GM12878 (cell line): Measurements from ENCODE around the gene BRME1. TPM values are rescaled to one million over a fixed set of nuclear protein-coding genes. Genes with fewer than 3 reads are reported as not detected.

ENCODE experiments used
- ATAC-seq: fragments of 200-7000 bp; cut with Tn5 transposase; 3 replicates; pipeline ENCODE4 v1.9.1; 2020; ENCODE audit warnings: mild to moderate bottlenecking, moderate library complexity
- BruUV-seq: library from RNA; stranded (reverse); fragments of 400-500 nt; replicated peaks from 2 replicates; lab custom pipeline; 2021; lab: Mats Ljungman, UMichigan
- CTCF ChIA-PET: fragments of 300-600 bp; sonication (Branson Sonifier 250); formaldehyde crosslinking; extraction: SDS; loops from one replicate; lab custom pipeline; 2021; ENCODE audit warnings: inconsistent platforms; lab: Yijun Ruan, JAX
- POLR2A ChIA-PET: fragments of 350-600 bp; formaldehyde crosslinking; extraction: SDS; loops from one replicate; lab custom pipeline; 2021; ENCODE audit warnings: inconsistent platforms; lab: Charles Lee
- RAD21 ChIA-PET: fragments of 300-600 bp; sonication (Branson Sonifier 250); formaldehyde crosslinking; loops from one replicate; lab custom pipeline; 2023; ENCODE audit warnings: antibody characterized with exemption; ENCODE audit not compliant: unreplicated experiment; lab: Charles Lee
- SMC1A ChIA-PET: fragments of 300-600 bp; sonication (Branson Sonifier 250); formaldehyde crosslinking; loops from one replicate; lab custom pipeline; 2023; ENCODE audit not compliant: unreplicated experiment, uncharacterized antibody; lab: Charles Lee
- DNase-seq: peaks from one replicate; pipeline ENCODE4 v3.0.0-alpha.2; 2011; ENCODE audit warnings: low read depth, low spot score
- FAIRE-seq: peaks from 3 replicates; lab custom pipeline; 2011; peaks lifted over from hg19 to GRCh38; lab: Jason Lieb, UNC
- H2AFZ ChIP-seq: 2 replicates; pipeline ENCODE4 v1.6.0; 2011; ENCODE audit warnings: low read depth, low read length, control low read depth; ENCODE audit not compliant: control insufficient read depth
- H3K27ac ChIP-seq: 2 replicates; pipeline ENCODE4 v1.5.1; 2011; ENCODE audit warnings: control low read depth; ENCODE audit not compliant: control insufficient read depth, insufficient read depth
- H3K27me3 ChIP-seq, 2 experiments: replicated peaks in 1 of 2; 2 replicates each; pipeline versions ENCODE4 v1.6.0 to v1.6.1; 2011; ENCODE audit warnings: low read length in 1 of 2; ENCODE audit not compliant: control insufficient read depth in 2 of 2, insufficient read depth in 2 of 2
- H3K36me3 ChIP-seq, 2 experiments: 2 replicates each; pipeline ENCODE4 v1.5.1; 2011; ENCODE audit warnings: low read length in 1 of 2; ENCODE audit not compliant: control insufficient read depth in 2 of 2, insufficient read depth in 2 of 2
- H3K4me1 ChIP-seq: 2 replicates; pipeline ENCODE4 v1.6.1; 2011; ENCODE audit warnings: mild to moderate bottlenecking, low read length, moderate library complexity, mixed read lengths; ENCODE audit not compliant: control insufficient read depth, insufficient read depth
- H3K4me2 ChIP-seq: 2 replicates; pipeline ENCODE4 v1.6.0; 2011; ENCODE audit warnings: control low read depth; ENCODE audit not compliant: control insufficient read depth, insufficient read depth
- H3K4me3 ChIP-seq: fragments of 200-600 bp; sonication (generic); 2 replicates; pipeline ENCODE4 v1.5.1; 2016
- H3K79me2 ChIP-seq: 2 replicates; pipeline ENCODE4 v1.6.0; 2011; ENCODE audit warnings: low read length; ENCODE audit not compliant: control insufficient read depth, insufficient read depth
- H3K9ac ChIP-seq: 2 replicates; pipeline ENCODE4 v1.8.0; 2011; ENCODE audit warnings: low read length, control low read depth, mixed read lengths; ENCODE audit not compliant: control insufficient read depth, insufficient read depth
- H3K9me3 ChIP-seq: replicated peaks from 3 replicates; pipeline ENCODE4 v1.5.1; 2011; ENCODE audit warnings: mild to moderate bottlenecking, low read length; ENCODE audit not compliant: control insufficient read depth, insufficient read depth
- H4K20me1 ChIP-seq: 2 replicates; pipeline ENCODE4 v1.6.0; 2011; ENCODE audit not compliant: control insufficient read depth, insufficient read depth
- IRF5 ChIP-seq: fragments of 450-650 bp; IDR thresholded peaks from 2 replicates; pipeline ENCODE4 v1.6.1; 2017; ENCODE audit warnings: borderline replicate concordance
- MEF2B ChIP-seq: fragments of 450-650 bp; IDR thresholded peaks from 2 replicates; pipeline ENCODE4 v1.6.1; 2018; ENCODE audit warnings: mild to moderate bottlenecking, moderate library complexity; ENCODE audit not compliant: partially characterized antibody, poor library complexity, severe bottlenecking
- RBBP5 ChIP-seq: fragments of 200-600 bp; sonication (generic); conservative IDR thresholded peaks from 2 replicates; pipeline ENCODE4 v1.6.1; 2016
- REST ChIP-seq: IDR thresholded peaks from 2 replicates; pipeline ENCODE4 v1.6.1; 2012; ENCODE audit warnings: mild to moderate bottlenecking, low read depth, low read length
- SMAD1 ChIP-seq: fragments of 450-650 bp; IDR thresholded peaks from 2 replicates; pipeline ENCODE4 v1.6.1; 2018; ENCODE audit warnings: mild to moderate bottlenecking, low read depth; ENCODE audit not compliant: partially characterized antibody
- SMC3 ChIP-seq: IDR thresholded peaks from 2 replicates; pipeline ENCODE4 v1.6.1; 2011; ENCODE audit warnings: low read length, improper control_type of control experiment, borderline replicate concordance
- TARDBP ChIP-seq: IDR thresholded peaks from 2 replicates; pipeline ENCODE4 v1.6.1; 2016; ENCODE audit warnings: borderline replicate concordance
- ZBTB40 ChIP-seq: fragments of 450-650 bp; IDR thresholded peaks from 2 replicates; pipeline ENCODE4 v1.6.1; 2016; ENCODE audit warnings: mild to moderate bottlenecking, moderate library complexity, borderline replicate concordance
- WGBS: methylation state at CpG from one replicate; pipeline ENCODE4 v1.1.6; 2016; ENCODE audit warnings: low lambda C conversion rate; ENCODE audit not compliant: insufficient replicate concordance, insufficient coverage; ENCODE audit errors: missing lambda C conversion rate; 5-methylcytosine and 5-hydroxymethylcytosine counted together
- in situ Hi-C: fragments of 300-500 bp; cut with MboI; formaldehyde crosslinking; loops from 9 replicates; pipeline ENCODE4 v1.14.3; 2018; ENCODE audit warnings: mixed read lengths
- intact Hi-C: fragments of 100-400 bp; cut with micrococcal nuclease; formaldehyde crosslinking; loops from one replicate; pipeline ENCODE4 v1.14.2; 2022; ENCODE audit not compliant: unreplicated experiment
- polyA plus RNA-seq, 11 experiments: library from polyadenylated mRNA; depleted of rRNA in 4 of 11; unstranded in 6 of 11; stranded (reverse) in 5 of 11; fragments of >200 nt; fragmentation: Nextera tagmentation in 4 of 11; fragmentation: Illumina TruSeq in 1 of 11; extraction: Ambion mirVana in 4 of 11; extraction: Trizol in 1 of 11; gene quantifications; 1 replicate in 1 of 11; 2 replicates in 10 of 11; pipeline versions ENCODE4 v1.2.1 to v1.2.3, GENCODE V29; 2011 to 2016; ENCODE audit warnings: inconsistent platforms in 2 of 11, missing spikeins in 2 of 11, low read depth in 1 of 11
- total RNA-seq, 4 experiments: library from RNA; depleted of rRNA in 3 of 4; stranded (reverse); fragments of >200 nt in 3 of 4; fragmentation: Illumina TruSeq in 1 of 4; extraction: Trizol in 1 of 4; gene quantifications; 2 replicates each; pipeline versions ENCODE4 v1.2.1 to v1.2.3, GENCODE V29; 2013 to 2021
- TF ChIP-seq, protein P1 (sequence below): IDR thresholded peaks from 2 replicates; pipeline ENCODE4 v1.6.1; 2011; ENCODE audit warnings: borderline replicate concordance, low read depth, mild to moderate bottlenecking, moderate library complexity, mixed read lengths, low read length; ENCODE audit not compliant: insufficient read depth; ENCODE audit errors: extremely low read length
- TF ChIP-seq, protein P2 (sequence below): fragments of 450-650 bp; conservative IDR thresholded peaks from 2 replicates; pipeline ENCODE4 v1.6.1; 2017; ENCODE audit warnings: mild to moderate bottlenecking, moderate library complexity

BRME1 gene
- total and polyA plus RNA-seq, 10 of the 15 experiments (the other 5 are each of a cell fraction or from before 2014, with no cell fraction given): 0.07 to 2.2 (median 1.1) TPM; not detected in 1

DNA sequence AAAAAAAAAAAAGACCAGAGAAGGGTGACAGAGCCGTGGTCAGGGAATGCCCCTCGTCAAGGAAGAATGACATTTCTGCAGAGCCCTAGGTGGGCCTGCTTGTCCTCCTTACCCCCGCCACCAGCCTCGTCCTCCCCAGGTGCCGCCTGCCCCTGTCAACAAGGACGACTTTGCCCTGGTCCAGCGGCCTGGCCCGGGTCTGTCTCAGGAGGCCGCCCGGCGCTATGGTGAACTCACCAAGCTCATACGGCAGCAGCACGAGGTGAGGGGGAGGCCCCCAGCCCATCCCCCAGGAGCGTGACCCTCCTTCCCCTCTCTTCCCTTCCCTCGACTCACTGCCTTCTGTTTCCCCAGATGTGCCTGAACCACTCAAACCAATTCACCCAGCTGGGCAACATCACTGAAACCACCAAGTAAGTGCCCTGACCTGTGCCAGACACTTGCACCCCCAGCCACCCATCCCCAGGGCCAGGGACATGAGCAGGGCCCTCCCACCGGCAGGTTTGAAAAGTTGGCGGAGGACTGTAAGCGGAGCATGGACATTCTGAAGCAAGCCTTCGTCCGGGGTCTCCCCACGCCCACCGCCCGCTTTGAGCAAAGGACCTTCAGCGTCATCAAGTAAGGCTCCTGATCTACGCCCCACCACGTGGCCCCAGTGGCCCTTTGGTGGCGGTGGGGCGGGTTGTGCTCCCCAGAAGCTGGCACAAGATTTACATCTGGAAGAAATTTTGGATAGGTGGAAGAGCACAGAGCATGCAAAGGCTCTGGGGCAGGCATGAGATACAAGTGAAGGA is 17.5 kb upstream of the BRME1 start:
- FAIRE-seq (no peak), ATAC-seq (no peak), DNase-seq (no peak)
- no peaks in the 10 kb centered on the region for H4K20me1 ChIP-seq
- no peak overlapping the region for H3K4me2 ChIP-seq
- in situ Hi-C loops: no loop called here
- H3K9me3 ChIP-seq: peaks cover 7% of the 10 kb centered on the region
- H3K4me3 ChIP-seq: no peak overlapping the region
- ChIA-PET SMC1A (no interaction called here), POLR2A (no interaction called here), CTCF (no interaction called here), RAD21 (no interaction called here)
- no peaks in the 10 kb centered on the region for H3K79me2 ChIP-seq
- WGBS: 95% methylated on average over 25 of the region's 28 CpGs
- H3K4me1 ChIP-seq: no peaks in the 10 kb centered on the region
- BruUV-seq: no TSS peak
- no peak overlapping the region for H2AFZ ChIP-seq
- intact Hi-C loops: no loop called here
- no peak overlapping the region for H3K9ac ChIP-seq
- peaks cover 8 to 11% of the 10 kb centered on the region in 2 experiments; a peak in 3 of 4 replicates for H3K36me3 ChIP-seq
- no peaks in the 10 kb centered on the region for H3K27me3 ChIP-seq
- no peak overlapping the region for H3K27ac ChIP-seq
- TF ChIP-seq ZBTB40 (no peak), REST (no peak), TARDBP (no peak), MEF2B (no peak), IRF5 (no peak), SMC3 (no peak), SMAD1 (no peak), RBBP5 (no peak)
- TF ChIP-seq, protein P1, sequence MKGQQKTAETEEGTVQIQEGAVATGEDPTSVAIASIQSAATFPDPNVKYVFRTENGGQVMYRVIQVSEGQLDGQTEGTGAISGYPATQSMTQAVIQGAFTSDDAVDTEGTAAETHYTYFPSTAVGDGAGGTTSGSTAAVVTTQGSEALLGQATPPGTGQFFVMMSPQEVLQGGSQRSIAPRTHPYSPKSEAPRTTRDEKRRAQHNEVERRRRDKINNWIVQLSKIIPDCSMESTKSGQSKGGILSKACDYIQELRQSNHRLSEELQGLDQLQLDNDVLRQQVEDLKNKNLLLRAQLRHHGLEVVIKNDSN: no peak
- TF ChIP-seq, protein P2, sequence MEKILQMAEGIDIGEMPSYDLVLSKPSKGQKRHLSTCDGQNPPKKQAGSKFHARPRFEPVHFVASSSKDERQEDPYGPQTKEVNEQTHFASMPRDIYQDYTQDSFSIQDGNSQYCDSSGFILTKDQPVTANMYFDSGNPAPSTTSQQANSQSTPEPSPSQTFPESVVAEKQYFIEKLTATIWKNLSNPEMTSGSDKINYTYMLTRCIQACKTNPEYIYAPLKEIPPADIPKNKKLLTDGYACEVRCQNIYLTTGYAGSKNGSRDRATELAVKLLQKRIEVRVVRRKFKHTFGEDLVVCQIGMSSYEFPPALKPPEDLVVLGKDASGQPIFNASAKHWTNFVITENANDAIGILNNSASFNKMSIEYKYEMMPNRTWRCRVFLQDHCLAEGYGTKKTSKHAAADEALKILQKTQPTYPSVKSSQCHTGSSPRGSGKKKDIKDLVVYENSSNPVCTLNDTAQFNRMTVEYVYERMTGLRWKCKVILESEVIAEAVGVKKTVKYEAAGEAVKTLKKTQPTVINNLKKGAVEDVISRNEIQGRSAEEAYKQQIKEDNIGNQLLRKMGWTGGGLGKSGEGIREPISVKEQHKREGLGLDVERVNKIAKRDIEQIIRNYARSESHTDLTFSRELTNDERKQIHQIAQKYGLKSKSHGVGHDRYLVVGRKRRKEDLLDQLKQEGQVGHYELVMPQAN: no peak
